ENCODE measurements around the gene SEC22A. TPM values are rescaled to one million over a fixed set of nuclear protein-coding genes. Genes with fewer than 3 reads are reported as not detected.

SEC22A gene
- total RNA-seq, 1 experiment from 2014 or later, result 42.8 TPM

GRCh38 chr3:123287962-123288302 lies 86.2 kb downstream of the SEC22A start:
- no peak for DNase-seq (ENCODE audit: low read depth)

DNA sequence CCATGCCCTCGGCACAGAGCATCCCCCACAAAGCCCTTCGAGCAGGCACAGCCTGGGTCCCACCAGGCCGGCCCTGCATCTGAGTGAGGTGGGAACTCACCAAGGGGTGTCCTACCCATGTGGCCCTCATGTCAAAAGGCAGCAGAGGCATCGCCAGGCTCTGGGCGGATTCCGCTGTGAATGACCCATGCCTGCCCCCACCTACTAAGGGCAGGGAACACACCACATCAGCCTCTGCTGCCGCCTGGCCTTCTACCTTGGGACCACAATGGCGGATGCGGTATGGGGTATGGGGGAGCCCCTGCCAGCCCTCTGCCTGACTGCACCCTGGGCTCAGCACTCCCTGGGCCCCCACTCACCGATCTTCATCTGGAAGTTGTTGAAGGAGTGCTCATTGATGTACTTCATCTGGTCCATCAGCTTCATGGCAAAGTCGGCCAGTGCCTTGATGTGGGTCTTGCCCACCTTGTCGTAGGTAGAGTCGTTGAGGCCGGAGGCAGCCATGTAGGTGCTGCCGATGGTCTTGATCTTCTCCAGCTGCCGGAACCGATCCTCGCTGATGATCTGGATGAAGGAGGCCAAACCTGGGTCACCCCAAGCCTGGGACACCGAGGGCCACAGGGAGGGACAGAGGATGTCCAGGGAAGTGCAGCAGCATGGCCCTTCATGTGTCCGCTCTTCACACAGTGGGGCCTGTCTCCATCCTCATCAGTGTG lies 87.8 kb downstream of the SEC22A start:
- DNase-seq (ENCODE audit: low read depth), result no peak

- no peak for DNase-seq (ENCODE audit: low read depth)
Observed at GRCh38 chr3:123290107-123290930, 88.6 kb downstream of the SEC22A start.

- DNase-seq (ENCODE audit: low read depth), result no peak
Observed at GRCh38 chr3:123290962-123291361, 89.2 kb downstream of the SEC22A start.

- no peak for DNase-seq (ENCODE audit: low read depth)
Observed at GRCh38 chr3:123291404-123291803, 89.7 kb downstream of the SEC22A start.

GRCh38 chr3:123292321-123293310 lies 90.9 kb downstream of the SEC22A start:
- no peak for DNase-seq (ENCODE audit: low read depth)

DNA sequence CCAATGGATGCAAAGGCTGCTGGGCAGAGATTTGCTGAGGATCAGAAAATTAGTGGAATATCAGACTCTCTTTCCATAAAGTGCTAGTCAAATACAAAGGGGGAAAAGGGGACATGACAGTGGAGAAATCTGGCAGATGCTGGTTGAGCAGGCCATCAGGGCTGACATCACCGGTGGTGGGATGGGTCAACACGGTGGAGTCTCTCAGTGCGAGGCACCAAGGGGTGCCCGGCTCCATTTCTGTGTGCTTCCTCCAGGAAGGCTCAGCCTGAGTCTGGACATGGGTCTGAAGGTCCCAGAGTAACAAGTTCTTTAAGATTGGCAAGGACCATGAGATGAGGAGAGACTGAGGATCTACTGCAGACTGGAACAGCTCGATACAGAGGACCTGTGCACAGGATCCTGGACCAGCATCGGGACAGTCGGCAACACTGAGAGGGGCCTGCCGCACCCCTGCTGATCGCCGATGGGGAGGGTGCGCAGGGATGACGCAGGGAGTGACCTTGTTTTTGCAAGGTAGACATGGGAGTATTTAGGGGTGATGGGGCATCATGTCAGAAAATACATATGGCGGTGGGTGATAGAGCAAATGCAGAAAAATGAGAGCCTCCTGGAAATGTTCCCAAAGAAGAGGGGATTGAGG lies 92.7 kb downstream of the SEC22A start:
- DNase-seq (ENCODE audit: low read depth), result no peak

DNA sequence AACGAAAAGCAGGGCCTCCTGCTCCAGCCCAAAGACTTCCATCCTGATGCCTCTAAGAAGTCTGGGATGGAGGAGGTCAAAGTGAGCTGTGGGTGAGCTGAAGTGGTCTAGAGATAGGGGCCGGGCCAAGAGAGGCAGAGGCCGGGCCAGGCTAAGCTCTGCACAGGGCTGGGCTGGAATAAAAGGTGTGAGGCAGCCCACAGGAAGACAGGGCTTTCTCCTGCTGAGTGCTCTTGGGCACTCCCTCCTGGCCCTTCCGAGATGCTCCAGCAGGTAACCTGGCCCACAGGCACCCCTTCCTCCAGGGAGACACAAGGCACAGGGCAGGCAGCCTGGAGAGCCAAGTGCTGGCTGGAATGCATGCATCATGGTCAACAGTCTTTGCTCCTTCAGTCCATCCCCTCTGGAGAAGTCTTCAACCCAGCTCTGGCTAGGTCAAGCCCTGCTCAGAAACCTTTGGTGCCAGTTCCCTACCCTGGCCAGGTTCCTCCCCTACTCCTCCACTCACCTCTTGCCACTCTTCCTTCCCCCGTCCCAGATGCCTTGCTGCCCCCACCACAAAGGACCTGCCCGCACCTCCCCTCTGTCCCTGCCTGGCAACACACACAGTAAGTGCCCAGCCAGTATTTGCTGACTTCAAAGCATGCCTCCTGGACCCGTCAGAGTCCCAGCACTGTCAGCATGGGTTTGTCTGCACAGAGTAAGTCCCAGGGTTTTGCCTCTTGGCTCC lies 93.6 kb downstream of the SEC22A start:
- DNase-seq (ENCODE audit: low read depth), result no peak

DNA sequence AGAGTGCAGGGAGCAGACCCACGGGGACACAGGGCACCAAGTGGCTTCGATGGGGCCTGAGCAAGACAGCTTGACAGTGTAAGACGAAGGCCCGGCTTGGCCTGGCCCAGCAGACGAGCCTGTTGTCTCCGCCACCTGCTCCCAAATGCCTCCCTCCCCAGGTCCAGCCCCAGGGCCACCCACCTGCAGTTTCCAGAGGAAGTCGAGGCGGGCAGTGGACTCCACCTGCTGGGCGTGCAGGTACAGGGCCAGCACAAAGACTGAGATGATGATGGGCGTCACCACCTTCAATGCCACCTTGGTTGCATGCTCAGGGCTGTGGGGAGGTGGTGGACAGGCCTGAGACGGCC lies 94.1 kb downstream of the SEC22A start:
- no peak for DNase-seq (ENCODE audit: low read depth)

DNA sequence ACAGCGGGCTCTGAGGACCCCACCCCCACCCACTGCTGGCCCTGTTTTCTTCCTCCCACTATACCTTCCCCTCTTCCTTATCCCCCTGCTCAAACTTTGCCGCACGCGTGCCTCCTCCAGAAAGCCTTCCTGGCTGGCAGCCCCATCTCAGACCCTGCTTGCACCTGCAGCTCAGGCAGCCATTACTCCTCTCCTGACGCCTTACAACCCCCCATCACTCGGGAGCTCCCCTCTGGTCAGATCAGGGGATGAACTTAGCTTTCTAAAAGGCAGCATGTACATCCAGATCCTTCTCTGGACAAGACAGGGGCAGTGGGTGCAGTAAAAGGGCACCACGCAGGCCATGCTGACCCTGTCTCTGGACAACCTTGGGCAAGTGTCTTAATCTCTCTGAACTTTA lies 94.5 kb downstream of the SEC22A start:
- DNase-seq (ENCODE audit: low read depth), result no peak

- DNase-seq (ENCODE audit: low read depth), result no peak
Observed at GRCh38 chr3:123296836-123297626, 95.3 kb downstream of the SEC22A start.

DNA sequence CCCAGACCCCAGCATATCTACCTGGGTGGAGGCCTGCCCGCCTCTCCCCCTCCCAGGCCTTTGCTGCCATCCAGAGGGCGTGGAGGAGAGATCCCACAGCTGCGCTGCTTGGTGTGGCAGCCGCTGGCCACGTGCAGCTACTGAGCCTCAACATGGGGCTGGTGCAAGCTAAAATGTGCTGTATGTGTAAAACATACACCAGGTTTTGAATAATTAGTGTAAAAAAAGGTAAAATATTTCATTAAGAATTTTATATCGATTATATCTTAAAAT lies 95.8 kb downstream of the SEC22A start:
- no peak for DNase-seq (ENCODE audit: low read depth)

DNA sequence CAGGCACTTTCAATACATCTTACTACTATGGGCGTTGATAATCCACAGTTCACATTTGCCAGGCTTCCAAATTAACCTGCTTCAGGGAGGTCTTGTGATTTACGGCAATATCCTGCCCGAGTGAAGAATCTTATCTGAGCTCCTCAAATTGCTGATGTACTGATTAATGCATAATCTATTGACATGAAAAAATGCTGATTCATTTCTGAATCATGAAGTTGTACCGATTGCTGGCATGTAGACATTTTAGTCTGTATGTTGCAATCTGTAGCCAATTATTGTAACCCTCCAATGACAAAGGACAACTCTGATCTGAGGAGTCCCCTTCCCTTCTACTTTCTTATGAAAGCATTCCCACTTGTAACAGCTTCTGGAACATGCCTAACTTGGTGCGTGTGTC lies 97.2 kb downstream of the SEC22A start:
- DNase-seq (ENCODE audit: low read depth), result no peak

- no peak for DNase-seq (ENCODE audit: low read depth)
Observed at GRCh38 chr3:123299581-123299980, 97.8 kb downstream of the SEC22A start.

- DNase-seq (ENCODE audit: low read depth), result no peak
Observed at GRCh38 chr3:123300056-123300455, 98.3 kb downstream of the SEC22A start.

DNA sequence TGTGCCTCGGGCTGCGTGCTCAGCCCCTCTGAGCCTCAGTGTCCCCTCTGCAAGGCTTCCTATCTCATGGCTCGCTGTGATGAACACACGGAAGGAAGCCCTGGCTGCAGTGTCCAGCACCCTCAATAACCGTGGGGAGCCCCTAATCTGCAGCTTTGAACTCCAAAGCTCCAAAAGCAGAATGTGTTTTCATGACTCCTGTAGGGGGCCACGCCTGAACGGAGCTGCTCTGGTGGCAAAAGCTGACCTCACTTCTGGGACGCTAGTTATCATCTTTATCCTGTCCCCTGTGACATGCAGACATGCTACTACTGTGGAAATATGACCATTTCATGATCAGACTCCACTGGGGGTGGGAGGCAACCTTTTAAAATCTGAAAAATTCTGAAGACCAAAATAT lies 98.8 kb downstream of the SEC22A start:
- DNase-seq (ENCODE audit: low read depth), result no peak

- no peak for DNase-seq (ENCODE audit: low read depth)
Observed at GRCh38 chr3:123301331-123302184, 99.8 kb downstream of the SEC22A start.

DNA sequence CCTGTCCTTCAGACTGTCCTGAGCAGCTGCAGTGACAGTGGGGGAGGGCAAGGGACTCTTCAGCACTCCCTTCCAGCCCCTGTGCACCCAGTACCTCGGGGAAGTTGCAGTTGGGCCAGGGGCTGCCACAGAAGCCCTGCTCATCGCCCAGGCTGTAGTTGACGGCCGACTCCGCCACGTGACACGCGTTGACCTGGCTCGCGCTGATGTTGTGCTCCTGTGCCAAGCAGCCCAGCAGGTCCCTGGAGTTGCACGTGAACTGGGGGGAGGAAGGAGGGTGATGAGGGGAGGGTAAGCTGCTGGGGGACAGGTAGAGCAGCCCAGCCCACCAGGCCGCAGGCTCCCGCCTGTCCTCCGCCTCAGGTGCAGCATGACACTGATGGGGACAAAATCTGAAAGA lies 101.2 kb downstream of the SEC22A start:
- DNase-seq (ENCODE audit: low read depth), result no peak

DNA sequence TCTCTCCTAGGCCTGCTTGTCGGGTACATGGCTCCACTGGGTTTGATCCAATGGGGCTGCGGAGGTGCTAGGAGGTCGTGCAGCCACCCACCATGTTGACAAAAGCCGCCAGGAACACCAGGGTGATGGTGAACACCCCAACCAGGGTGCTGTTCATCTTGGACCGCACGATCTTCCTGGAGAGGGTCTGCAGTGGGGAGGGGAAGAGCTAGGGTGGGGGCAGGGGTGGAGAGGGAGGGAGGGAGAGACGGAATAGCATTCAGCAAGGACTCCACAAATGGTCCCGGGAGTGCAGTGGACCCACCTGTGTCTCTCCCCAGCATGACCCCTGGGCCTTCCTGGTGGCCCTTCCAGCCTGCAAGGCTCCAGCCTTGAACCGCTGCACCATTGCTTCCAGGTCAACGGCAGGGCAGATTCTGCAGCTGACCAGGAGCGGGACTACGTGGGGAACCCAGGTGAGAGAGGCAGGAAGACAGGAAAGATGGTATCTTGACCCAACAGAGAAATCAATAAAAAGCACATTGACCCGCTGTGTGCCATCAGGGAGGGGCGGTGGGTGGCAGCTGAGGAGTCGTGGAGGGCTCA lies 102.3 kb downstream of the SEC22A start:
- DNase-seq (ENCODE audit: low read depth), result no peak
